Thyroid gland (tissue), 4 donors: ENCODE measurements around the gene ABCA10. TPM values are rescaled to one million over a fixed set of nuclear protein-coding genes. Genes with fewer than 3 reads are reported as not detected.

Experiments used
- DNase-seq, 2 donors: peaks; one replicate each; pipeline ENCODE4 v3.0.0-alpha.2; 2019
- H3K27ac ChIP-seq, 3 donors: fragments of 200-600 bp; sonication (generic); 1 replicate in 2 of 3; 2 replicates in 1 of 3; pipeline ENCODE4 v1.5.1; 2016 to 2019; ENCODE audit warnings: mild to moderate bottlenecking in 1 of 3, moderate library complexity in 1 of 3
- H3K27me3 ChIP-seq: fragments of 200-600 bp; sonication (generic); one replicate; pipeline ENCODE4 v1.5.1; 2019
- H3K36me3 ChIP-seq, 2 donors: fragments of 200-600 bp; sonication (generic); one replicate each; pipeline ENCODE4 v1.5.1; 2016 to 2019
- H3K4me1 ChIP-seq, 2 donors: fragments of 200-600 bp; sonication (generic); one replicate each; pipeline ENCODE4 v1.5.1; 2017 to 2019
- H3K4me3 ChIP-seq, 3 donors: fragments of 200-600 bp; sonication (generic); replicated peaks in 1 of 3; 1 replicate in 2 of 3; 2 replicates in 1 of 3; pipeline ENCODE4 v1.5.1; 2016; ENCODE audit warnings: mild to moderate bottlenecking in 1 of 3
- H3K9me3 ChIP-seq: fragments of 200-600 bp; sonication (generic); one replicate; pipeline ENCODE4 v1.5.1; 2017
- POLR2A ChIP-seq, 2 donors: fragments of 450-650 bp; IDR thresholded peaks; one replicate each; pipeline ENCODE4 v1.6.1; 2017; ENCODE audit warnings: antibody characterized with exemption in 2 of 2, mild to moderate bottlenecking in 2 of 2, moderate library complexity in 1 of 2
- WGBS, 2 donors: methylation state at CpG; one replicate each; pipeline ENCODE4 v1.1.5; 2017; 5-methylcytosine and 5-hydroxymethylcytosine counted together
- intact Hi-C: fragments of 100-400 bp; cut with DNase I; formaldehyde crosslinking; loops from one replicate; pipeline ENCODE4 v1.15.1; 2023
- total RNA-seq, 4 donors: library from RNA; depleted of rRNA; stranded (reverse); fragments of >200 nt; gene quantifications; one replicate each; pipeline ENCODE4 v1.2.3, GENCODE V29; 2016
- TF ChIP-seq, protein P1 (sequence below), 6 experiments: fragments of 200-600 bp in 3 of 6; fragments of 450-650 bp in 3 of 6; sonication (generic) in 3 of 6; IDR thresholded peaks; one replicate each; pipeline ENCODE4 v1.5.1; 2016 to 2019; ENCODE audit warnings: antibody characterized with exemption in 6 of 6, mild to moderate bottlenecking in 2 of 6, inconsistent platforms in 1 of 6, moderate library complexity in 1 of 6

The ABCA10 gene
- total RNA-seq, 4 donors from 2014 or later, result 8.4 to 23.2 (median 9.7) TPM

DNA sequence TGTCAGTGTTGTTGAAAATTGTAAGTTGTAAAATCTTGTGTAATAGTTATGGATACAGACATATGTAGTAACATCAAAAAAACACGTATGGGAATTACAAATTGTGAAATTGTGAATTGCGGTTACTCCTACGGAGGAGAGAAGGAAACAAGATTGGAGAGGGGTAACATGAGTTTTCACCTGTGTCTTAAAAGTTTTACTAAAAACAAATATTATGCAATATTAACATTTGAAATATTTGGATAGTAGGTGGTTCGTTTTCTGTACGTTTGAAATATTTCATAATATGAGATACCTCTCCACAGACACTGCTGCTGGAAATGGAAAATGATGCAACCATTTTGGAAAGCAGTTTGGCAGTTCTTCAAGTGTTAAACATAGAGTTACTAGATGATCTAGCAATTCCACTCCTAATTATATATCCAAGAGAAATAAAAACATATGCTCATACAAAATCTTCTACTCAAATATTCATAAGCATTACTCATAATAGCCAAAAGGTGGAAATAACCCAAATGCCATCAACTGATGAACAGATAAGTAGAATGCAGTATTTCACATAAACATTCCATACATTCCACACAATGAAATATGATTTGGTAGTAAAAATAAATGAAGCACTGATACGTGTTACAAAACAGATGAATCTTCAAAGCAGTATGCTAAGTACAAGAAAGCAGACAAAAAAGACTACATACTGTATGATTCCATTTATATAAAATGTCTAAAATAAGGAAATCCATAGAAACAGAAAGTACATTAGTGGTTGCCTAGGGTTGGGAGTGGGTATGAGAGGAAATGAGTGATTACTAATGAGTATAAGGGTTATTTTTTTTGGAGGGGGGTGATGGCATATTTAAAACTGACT is 40.7 kb upstream of the ABCA10 start:
- H3K27me3 ChIP-seq, result no peaks in the 10 kb centered on the region
- 88 to 89% methylated on average over 6 of the region's 6 CpGs for WGBS, 2 donors
- TF ChIP-seq POLR2A (IDR thresholded peaks at IDR 0.05), result no peak
- TF ChIP-seq, protein P1, sequence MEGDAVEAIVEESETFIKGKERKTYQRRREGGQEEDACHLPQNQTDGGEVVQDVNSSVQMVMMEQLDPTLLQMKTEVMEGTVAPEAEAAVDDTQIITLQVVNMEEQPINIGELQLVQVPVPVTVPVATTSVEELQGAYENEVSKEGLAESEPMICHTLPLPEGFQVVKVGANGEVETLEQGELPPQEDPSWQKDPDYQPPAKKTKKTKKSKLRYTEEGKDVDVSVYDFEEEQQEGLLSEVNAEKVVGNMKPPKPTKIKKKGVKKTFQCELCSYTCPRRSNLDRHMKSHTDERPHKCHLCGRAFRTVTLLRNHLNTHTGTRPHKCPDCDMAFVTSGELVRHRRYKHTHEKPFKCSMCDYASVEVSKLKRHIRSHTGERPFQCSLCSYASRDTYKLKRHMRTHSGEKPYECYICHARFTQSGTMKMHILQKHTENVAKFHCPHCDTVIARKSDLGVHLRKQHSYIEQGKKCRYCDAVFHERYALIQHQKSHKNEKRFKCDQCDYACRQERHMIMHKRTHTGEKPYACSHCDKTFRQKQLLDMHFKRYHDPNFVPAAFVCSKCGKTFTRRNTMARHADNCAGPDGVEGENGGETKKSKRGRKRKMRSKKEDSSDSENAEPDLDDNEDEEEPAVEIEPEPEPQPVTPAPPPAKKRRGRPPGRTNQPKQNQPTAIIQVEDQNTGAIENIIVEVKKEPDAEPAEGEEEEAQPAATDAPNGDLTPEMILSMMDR (IDR thresholded peaks at IDR 0.05), result no peak
- intact Hi-C loops, result no loop called here
- no peak overlapping the region for H3K27ac ChIP-seq
- no peak overlapping the region for H3K4me3 ChIP-seq
- no peaks in the 10 kb centered on the region for H3K9me3 ChIP-seq
- no peak for DNase-seq
- no peaks in the 10 kb centered on the region for H3K36me3 ChIP-seq
- H3K4me1 ChIP-seq, result no peaks in the 10 kb centered on the region

DNA sequence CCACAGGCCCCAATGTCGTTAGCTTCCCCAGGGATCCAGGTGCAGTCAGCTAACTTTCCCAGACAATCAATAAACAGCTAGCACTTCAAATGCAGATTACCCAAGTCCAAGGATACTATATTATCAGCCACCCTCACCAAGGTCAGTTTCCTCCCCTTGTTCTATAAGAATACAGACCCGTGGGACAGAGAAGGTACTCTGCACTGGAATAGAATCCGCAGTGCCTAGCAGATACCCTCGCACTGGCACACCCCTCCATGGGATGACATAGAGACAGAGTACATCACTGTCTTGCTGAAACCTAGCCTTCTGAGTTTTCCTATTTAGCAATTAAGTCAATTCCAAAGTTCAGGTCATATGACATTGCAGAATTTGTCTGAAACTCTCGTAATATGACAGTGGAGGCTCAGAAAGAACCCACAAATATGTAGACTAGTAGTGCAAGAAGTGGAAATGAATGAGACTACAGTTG is 40.0 kb upstream of the ABCA10 start:
- WGBS, 2 donors, result 91 to 94% methylated on average over 5 of the region's 5 CpGs
- no peaks in the 10 kb centered on the region for H3K4me1 ChIP-seq
- H3K27ac ChIP-seq, result no peak overlapping the region
- no peaks in the 10 kb centered on the region for H3K27me3 ChIP-seq
- H3K36me3 ChIP-seq, result no peaks in the 10 kb centered on the region
- DNase-seq, result no peak
- no peak for TF ChIP-seq POLR2A (IDR thresholded peaks at IDR 0.05)
- TF ChIP-seq, protein P1 (IDR thresholded peaks at IDR 0.05), result no peak
- intact Hi-C loops, result no loop called here
- no peak overlapping the region for H3K4me3 ChIP-seq
- H3K9me3 ChIP-seq, result no peaks in the 10 kb centered on the region

DNA sequence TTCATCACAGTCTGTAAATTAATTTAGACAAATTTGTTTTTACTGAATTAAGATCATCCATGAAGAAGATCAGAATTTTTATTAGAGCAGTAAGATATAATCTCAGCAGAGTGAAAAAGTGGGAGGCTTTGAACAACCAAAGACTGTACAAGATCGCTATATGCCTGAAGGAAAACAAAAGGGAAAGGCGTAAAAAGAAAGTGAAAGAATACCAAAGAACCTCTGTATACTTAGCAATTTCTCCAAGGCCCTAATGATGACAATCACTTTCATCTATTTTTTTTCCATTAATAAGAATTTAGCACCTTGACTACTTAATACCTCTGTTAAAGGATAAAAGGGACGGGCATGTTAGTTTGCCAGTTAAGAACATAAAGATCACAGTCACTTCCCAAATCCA is 38.6 kb upstream of the ABCA10 start:
- WGBS, 2 donors, result 79 to 96% methylated on average over 3 of the region's 3 CpGs

DNA sequence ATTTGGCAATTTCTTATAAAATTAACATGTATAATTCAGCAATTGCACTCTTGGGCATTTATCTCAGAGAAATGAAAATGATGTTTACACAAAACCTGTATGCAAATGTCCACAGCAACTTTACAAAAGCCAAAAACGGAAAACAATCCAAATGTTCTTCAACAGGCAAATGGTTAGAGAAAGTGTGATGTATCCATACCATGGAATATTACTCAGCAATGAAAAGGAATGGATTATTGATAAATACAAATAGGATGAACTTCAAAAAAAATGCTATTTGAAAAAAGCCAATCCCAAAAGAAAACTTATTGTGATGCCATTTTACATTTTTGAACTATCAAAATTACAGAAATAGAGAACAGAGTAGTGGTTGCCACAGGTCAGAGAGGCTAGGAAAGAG is 37.2 kb upstream of the ABCA10 start:
- DNase-seq, result no peak
- no peak for TF ChIP-seq POLR2A (IDR thresholded peaks at IDR 0.05)
- TF ChIP-seq, protein P1 (IDR thresholded peaks at IDR 0.05), result no peak
- no peaks in the 10 kb centered on the region for H3K27me3 ChIP-seq
- intact Hi-C loops, result no loop called here
- 92 to 97% methylated on average over 1 of the region's 1 CpG for WGBS, 2 donors
- no peaks in the 10 kb centered on the region for H3K9me3 ChIP-seq
- no peaks in the 10 kb centered on the region for H3K36me3 ChIP-seq
- H3K27ac ChIP-seq, result no peak overlapping the region
- H3K4me1 ChIP-seq, result no peaks in the 10 kb centered on the region
- no peak overlapping the region for H3K4me3 ChIP-seq

More for the DNA sequence above, 38.6 kb upstream of the ABCA10 start:
- Histone ChIP-seq H3K27ac (no peak overlapping the region), H3K27me3 (no peaks in the 10 kb centered on the region), H3K4me3 (no peak overlapping the region), H3K4me1 (no peaks in the 10 kb centered on the region), H3K9me3 (no peaks in the 10 kb centered on the region), H3K36me3 (no peaks in the 10 kb centered on the region)
- intact Hi-C loops, result no loop called here
- no peak for DNase-seq
- TF ChIP-seq POLR2A (IDR thresholded peaks at IDR 0.05), result no peak
- TF ChIP-seq, protein P1 (IDR thresholded peaks at IDR 0.05), result no peak

DNA sequence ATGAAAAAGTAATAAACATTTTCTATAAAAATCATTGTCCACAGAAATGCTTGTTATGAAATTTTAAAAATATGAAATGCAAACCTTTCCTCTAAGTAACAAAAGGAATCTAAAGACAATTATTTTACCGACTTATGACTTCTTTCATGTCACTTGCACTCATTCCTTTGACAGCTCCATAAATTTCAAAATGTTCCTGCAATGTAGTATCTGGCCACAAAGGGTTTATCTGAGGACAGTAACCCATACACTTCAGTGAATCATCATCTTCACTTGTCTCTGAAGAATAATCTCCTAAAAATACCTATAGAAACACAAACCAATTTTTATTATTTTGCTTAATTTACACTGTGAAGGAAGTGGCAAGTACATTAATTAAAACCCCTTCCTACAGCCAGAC is 25.6 kb upstream of the ABCA10 start:
- H3K4me1 ChIP-seq, result no peaks in the 10 kb centered on the region
- H3K4me3 ChIP-seq, result no peak overlapping the region
- TF ChIP-seq, protein P1 (IDR thresholded peaks at IDR 0.05), result no peak
- TF ChIP-seq POLR2A (IDR thresholded peaks at IDR 0.05), result no peak
- H3K27ac ChIP-seq, result no peak overlapping the region
- no peaks in the 10 kb centered on the region for H3K27me3 ChIP-seq
- no peaks in the 10 kb centered on the region for H3K9me3 ChIP-seq
- intact Hi-C loops, result loop anchor here (5.0 kb wide), 1 partner anchor 482 kb away; no protein-coding TSS in a partner anchor
- WGBS, 2 donors, result 90 to 91% methylated on average over 1 of the region's 1 CpG
- peaks cover 10 to 17% of the 10 kb centered on the region in 2 donors for H3K36me3 ChIP-seq
- no peak for DNase-seq
